ENCODE data around the gene PLEKHB1.
A peak's percentile ranks its signal among the peaks of the same experiment; 100 is the strongest.

PLEKHB1 gene

DNA sequence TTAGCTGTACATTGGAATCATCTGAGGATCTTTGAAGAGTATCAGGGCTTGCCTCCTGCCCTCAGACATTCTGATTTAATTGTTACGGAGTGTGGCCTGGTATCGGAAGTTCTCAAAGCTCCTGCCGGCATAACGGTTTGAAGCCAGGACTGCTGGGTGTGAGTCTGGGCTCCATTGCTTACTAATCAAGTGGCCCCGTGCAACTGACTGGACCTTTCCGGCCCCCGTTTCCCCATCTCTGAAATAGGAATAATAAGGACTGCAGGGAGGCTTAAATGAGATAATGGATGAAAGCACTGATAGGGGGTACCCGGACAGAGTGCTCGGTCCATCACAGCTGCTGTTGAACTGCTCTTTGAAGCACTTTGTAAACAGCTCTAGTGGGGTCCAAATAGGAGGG lies 1.7 kb downstream of the PLEKHB1 start:
- no peak for DNase-seq (ENCODE audit: low spot score)

DNA sequence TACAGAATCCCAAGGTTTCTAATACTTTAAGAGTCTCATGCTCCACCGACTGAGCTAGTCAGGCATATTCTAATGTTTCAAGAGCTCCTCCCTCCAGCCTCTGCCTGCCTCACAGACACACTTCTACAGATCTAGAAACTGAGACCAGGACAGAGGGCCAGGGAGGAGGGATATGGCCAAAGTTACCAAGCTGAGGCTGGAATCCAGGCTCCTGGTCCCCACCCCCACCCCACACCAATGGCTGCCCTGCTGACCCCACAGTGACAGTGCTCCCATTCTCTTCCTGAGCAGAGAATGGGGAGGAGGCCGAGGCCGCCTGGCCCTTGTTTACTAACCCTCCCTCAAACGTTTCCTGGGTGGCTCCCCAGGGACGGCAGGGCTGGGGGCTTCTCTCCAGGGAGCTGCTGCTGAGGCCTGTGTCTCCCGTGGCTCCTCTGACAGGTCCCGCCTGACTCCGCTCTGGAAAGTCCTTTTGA lies 2.2 kb downstream of the PLEKHB1 start:
- DNase-seq (ENCODE audit: low spot score), result no peak

DNA sequence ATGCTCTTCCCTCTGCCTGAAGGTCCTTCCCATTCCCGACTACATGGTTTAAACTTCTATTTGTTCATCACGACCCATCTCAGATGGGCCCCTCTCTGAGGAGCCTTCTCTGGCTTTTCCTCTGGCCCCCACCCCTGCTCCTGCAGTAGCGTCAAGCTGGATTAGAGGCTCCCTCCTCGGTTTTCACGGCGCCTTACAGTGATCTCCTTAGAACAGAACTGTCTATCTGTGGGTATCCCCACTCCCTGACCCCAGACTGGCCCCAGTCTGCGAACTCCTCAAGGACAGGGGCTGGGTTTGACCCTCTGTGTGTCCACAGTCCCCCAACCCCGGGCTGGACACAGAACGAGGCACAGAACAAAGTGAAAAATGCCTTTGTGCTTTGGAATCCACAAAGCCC lies 2.8 kb downstream of the PLEKHB1 start:
- DNase-seq (ENCODE audit: low spot score), result no peak

DNA sequence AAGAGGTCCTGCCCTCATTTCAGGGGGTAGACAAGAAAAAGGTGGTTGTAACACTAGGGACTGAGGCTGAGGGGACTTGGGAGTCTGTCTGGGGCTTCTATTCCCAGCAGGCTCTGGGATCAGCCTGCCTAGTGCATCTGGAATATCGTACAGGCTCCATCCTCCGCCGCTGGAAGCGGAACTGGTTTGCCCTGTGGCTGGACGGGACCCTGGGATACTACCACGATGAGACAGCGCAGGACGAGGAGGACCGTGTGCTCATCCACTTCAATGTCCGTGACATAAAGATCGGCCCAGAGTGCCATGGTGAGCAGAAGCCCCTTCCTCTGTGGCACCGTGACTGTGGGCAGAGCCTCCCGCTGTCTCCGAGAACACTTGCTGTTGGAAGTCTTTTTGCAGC lies 4.0 kb downstream of the PLEKHB1 start:
- DNase-seq (ENCODE audit: low spot score), result no peak

DNA sequence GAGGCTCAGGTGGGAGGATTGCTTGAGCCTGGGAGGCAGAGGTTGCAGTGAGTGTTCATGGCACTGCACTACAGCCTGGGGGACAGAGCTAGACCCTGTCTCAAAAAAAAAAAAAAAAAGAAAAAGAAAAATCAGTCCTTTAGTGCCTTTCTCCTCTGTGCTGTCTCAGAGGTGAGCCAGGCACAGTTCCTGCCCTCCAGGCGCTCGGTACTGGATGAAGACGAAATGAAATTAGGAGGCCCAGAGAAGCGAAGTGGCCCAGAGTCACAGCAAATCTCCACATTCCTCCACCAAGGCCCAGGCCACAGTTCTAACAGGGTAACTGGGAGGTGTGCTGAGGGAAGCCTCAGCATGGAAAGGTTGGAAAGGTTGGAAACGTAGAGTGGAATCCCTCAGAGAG lies 4.9 kb downstream of the PLEKHB1 start:
- no peak for DNase-seq (ENCODE audit: low spot score)

DNA sequence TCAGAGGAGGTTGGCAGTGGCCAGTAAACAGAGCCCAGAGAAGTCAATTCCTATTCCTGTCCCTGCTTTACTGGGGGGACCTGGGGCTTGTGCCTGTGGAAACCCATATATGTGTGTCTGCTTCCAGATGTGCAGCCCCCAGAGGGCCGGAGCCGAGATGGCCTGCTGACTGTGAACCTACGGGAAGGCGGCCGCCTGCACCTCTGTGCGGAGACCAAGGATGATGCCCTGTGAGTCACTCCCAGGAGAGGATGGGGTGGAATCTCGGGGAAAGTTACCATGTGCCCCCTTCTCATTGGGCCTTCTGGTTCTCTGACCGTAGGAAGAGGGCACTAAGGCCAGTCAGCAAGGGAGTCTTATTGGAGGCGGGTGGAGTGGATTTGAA lies 5.3 kb downstream of the PLEKHB1 start:
- DNase-seq (ENCODE audit: low spot score), result no peak

DNA sequence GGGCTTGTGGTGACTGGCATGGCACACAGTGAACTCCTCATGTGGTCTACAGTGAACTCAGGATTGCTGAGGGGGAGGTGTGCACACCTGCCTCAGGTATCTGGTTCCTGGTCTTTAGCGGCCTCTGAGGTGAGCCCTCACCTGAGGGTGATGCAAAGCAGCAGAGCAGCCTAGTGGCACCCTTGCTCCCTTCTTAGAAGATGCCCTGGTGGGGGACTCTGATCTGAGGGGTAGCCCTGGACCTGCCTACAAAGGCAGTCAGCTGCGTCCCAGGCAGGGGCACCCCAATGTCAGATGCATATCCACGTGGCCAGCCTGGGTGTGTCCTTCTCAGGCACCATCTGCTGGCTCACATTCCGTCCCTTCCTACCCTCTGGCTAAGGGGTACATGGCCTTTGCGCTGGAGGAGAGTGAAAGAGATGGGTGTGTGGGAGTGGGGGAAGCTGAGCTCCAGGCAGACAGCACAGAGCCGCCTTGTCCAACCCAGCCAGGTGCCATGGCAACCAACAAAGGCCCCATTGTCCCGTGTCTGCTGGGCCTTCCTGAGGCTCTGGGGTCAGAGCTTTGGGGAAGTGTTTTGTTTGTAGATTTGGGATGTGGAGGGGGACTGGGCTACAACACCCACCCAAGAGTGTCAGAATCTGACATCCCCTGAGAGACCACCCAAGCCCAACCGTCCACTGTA lies 5.8 kb downstream of the PLEKHB1 start:
- DNase-seq (ENCODE audit: low spot score), result no peak

DNA sequence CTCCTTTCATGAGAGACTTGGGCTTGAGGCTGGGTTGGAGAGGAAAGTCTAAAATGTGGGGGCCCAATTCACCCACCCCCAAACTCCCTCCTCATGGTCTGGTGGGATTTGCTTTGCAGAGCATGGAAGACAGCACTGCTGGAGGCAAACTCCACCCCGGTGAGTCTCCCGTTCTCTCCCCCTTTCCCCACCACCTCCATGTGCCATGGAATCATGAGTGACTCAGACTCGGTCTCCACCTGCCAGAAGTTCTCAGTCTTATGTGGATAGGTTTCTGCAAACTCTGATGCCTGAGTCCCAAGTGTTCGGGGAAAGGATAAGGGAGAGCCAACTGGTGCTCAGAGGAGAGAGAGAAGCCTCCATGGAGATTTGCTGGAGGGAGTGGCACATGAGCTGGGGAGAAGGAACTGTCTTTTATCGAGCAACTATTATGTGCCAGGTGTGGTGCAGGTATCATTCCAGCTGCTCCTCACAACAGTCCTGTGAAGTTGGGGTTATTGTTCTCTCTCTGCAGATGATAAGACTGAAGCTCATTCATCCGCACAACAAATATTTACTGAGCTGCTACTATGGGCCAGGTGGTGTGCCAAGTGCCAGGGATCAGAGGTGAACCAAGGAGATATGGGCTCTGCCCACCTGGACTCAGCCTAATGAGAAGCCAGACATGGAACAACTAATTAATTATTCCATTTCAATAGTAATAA lies 6.6 kb downstream of the PLEKHB1 start:
- DNase-seq (ENCODE audit: low spot score), result no peak

DNA sequence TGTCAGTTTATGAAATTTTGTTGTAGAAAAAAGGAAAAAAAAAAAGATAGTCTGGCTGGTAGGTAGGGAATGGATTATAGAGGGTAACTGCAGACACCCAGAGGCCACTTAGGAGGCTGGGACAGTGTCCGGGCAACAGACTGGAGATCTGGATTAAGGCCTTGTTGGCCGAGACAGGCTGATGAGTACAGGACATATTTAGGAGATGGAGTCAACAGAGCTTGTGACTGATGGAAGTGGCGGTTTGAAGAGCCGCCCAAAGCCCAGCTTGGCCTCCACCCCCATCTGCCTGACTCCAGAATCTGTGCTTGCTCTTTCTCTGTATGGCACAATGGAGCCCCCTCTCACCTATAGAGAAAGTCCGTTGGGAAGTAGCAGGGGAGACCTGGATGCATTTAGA lies 7.6 kb downstream of the PLEKHB1 start:
- no peak for DNase-seq (ENCODE audit: low spot score)

DNA sequence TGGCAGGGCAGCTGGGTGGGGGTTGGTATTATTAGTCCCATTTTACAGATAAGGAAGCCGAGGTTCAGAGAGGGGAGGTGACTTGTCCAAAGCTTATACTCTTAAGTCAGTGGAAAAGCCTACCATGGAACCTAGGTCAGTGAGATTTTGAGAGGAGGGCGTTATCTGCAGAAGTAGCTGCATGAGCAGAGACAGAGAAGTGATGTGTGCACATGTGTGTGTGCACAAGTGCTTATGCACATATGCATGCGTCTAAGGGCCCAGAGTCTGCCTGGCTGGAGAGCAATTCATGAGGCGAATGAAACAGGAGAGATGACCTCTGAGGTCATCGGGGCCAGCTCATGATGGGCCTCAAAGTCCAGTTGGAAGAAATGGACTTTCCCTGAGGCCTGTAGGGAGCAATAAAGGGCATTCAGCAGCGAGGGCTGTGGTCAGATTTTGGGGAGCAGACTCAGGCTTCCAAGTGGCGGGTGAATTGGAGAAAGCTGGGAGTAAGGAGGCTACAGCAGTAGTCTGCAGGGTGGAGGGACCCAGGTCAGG lies 8.2 kb downstream of the PLEKHB1 start:
- DNase-seq (ENCODE audit: low spot score), result no peak

DNA sequence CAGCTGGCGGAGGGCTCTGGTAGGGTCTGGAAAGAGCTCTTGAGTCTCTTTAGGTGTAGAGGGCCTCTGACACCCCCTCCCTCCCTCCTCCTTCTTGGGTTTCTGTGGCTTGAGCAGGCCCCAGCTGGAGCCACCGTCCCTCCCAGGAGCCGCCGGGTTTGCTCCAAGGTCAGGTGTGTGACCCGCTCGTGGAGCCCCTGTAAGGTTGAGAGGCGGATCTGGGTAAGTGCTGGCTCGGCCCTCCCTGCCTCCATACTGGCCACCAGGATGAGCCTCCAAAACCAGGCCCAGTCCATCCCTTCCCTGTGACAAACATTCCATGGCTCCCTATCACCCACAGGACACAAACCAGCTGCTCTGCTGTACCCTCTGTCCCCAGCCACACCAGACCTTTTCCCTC lies 9.3 kb downstream of the PLEKHB1 start:
- no peak for DNase-seq (ENCODE audit: low spot score)

DNA sequence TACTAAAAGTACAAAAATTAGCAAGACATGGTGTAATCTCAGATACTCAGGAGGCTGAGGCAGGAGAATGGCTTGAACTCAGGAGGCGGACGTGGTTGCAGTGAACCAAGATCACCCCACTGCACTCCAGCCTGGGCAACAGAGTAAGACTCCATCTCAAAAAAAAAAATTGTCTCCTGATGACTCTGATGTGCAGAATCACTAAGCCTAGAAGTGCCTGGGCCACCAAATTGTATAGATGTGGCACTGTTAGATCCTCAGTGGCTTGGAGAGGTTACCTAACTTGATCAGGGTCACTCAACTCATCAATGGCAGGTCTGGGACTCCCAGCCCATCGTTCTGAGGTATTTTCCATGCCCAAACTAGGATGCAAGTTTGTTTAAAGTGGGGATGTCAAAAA lies 10.6 kb downstream of the PLEKHB1 start:
- DNase-seq (ENCODE audit: low spot score), result no peak

DNA sequence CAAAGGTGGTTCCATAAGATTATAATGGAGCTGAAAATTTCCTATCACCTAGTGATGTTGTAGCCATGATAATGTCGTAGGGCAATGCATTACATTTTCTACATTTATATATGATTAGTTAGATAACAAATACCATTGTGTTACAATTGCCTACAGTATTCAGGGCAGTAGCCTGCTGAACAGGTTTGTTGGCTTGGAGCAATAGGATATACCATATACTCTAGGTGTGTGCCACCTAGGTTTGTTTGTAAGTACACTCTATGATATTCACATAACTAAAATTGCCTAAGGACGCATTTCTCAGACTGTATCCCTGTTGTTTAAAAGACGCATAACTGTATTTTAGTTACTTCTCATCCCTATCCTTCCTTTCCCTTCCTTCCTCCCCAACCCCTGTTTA lies 13.6 kb downstream of the PLEKHB1 start:
- no peak for DNase-seq (ENCODE audit: low spot score)

DNA sequence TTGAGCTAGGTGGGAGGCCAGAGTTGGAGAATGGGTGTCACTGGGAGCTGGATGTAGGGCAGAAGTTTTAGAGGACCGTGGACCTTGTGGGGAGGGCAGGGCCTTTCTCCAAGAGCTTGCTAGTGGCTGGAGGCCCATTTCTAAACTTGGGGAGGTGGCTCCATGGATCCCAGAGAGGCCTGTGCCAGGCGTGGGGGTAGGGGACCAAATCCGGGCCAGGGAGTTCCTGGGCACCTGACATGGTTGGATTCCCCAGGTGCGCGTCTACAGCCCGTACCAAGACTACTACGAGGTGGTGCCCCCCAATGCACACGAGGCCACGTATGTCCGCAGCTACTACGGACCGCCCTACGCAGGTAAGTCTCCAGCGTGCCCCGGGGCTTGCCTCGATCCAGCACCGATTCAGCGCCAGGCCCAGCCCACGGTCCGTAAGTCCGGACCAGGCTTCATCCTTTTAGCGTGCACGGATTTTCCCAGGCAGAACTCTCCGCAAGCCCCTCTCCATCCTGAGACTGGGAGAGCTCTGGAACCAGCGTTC lies 14.2 kb downstream of the PLEKHB1 start:
- no peak for DNase-seq (ENCODE audit: low spot score)

DNA sequence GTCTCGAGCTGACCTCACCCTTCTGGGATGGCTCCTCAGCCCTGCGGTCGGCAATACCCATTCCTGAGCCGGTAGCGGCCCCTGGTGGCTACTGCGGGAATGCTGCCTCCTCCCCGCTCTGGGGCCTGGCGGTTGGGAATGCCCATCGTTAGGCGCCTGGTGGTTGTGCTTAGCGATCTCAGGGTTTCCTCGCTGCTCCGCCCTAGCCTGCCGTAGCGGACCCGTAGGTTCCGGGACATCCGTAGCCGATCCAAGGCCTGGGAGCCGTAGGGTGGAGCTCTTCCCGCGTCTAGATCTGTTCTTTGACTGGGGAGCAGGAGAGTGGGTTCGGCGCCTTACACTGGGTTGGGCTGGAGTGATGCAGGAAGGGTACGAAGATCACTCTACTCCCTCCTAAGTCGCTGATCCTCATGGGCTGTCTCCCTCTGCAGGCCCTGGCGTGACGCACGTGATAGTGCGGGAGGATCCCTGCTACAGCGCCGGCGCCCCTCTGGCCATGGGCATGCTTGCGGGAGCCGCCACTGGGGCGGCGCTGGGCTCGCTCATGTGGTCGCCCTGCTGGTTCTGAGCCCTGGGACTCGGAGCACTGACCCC lies 14.8 kb downstream of the PLEKHB1 start:
- peak; percentile 87 for DNase-seq (ENCODE audit: low spot score)

DNA sequence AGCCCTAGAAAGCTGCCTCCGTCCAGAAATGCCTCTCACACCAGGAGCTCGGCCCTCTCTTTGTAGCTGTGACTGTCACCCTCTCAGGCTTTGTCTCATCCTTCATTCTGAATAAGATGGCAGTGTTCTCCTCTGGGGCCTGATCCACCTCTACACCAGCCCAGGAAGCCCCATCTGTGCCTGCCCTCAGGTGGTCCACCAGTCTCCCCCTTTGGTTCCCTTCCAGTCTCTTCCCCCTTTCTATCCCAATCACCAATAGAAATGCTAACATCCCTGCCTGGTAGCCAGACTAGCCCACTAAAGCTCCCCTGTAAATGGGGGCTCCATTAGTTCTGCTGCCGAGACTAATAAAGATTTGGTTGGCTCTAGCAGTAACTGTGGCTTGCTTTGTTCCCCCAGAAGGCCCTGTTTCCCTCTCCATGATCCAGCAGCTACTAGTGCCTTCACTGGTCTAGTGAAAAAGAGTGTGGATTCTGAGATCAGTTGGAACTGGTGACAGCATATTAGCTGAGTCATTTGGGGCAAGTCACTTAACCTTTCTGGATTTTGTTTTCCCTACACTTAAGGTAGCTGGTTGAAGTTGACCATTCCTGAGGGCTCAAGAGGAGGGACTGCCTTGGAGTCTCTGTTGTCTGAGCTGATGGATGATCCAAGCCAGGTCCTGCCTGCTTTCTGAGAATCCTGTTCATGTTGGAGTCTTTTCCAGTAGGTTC lies 16.2 kb downstream of the PLEKHB1 start:
- no peak for DNase-seq (ENCODE audit: low spot score)

DNA sequence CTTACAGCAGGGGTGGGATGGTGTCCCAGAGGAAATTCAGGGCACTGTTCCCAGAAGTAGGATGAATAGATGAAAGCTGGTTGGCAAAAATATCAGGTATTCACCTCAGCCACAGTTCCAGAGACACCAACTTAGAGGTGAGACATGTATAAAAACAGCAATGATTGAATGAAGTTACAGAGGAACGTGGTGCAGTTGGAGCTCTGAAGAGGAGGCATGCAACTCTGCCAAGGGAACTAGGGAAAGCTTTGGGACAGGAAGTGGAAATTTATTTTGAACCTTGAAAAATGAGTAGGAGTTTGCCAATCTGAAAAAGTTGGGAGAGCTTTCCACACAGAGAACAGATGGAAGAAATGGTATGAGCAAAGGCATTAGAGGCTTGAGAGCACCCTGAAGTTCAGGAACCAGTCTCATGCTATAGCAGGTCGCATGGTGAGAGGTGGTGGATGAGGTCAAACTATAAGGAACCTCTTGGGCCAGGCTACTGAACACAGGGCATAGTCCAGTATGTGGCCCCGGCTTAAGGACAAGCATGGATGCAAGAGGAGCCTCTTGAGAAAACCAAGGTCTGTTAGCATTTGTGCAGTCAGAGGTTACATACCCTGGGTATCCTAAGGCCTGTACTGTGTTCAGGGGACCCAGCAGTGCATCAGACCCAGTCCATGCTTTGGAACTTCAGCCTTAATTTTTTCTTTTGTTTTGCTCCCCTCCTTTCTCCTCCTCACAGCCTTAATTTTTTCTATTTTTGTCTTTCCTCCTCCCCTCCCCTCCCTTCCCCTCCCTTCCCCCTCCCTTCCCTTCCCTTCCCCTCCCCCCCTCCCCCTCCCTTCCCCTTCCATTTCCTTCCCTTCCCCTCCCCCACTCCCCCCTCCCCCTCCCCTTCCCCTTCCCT lies 17.5 kb downstream of the PLEKHB1 start:
- DNase-seq (ENCODE audit: low spot score), result no peak

DNA sequence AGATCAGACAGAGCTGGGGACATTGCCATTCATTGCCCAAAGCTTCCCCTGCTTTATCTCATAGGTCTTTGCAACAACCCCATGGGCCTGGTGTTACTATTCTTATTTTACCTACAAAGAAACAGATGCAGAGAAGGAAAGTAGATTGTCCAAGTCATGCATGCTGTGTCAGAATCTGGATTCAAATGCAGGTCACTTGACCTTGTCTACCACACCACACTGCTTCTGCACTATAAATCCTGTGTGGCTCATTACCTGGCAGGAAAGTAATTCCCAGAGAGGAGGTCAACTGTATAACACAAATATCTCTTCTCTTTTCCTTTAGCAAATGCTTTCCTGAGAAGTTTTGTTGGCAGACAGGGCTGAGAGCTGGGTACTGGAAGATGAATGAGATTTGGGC lies 18.5 kb downstream of the PLEKHB1 start:
- no peak for DNase-seq (ENCODE audit: low spot score)

DNA sequence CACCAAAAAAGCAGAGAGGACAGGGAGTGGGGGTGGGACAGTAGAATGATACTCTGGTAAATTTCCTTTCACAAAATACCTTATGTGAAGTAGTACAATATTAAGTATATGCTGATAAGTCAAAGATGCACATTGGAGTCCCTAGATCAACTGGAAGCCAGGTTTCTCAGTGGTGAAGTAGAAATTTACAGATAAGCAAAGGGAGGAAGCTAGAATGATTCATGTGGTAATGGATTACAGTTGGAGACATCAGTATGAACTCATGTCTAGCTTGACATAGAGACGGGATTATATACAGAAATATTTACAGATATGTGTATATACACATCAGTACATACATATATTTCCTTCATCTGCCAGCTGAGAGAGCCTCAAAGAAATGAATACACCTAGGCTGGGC lies 21.5 kb downstream of the PLEKHB1 start:
- no peak for DNase-seq (ENCODE audit: low spot score)

DNA sequence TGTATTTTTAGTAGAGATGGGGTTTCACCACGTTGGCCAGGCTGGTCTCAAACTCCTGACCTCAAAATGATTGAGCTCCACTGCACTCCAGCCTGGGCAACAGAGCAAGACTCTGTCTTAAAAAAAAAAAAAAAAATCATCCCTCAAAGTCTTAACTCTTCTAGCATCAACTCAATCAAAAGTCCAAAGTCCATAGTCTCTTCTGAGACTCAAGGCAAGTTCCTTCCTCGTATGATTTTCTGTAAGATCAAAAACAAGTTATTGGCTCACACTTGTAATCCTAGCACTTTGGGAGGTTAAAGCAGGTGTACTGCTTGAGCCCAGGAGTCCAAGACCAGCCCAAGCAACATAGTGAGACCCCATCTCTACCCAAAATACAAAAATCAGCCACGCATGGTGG lies 24.4 kb downstream of the PLEKHB1 start:
- DNase-seq (ENCODE audit: low spot score), result no peak

DNA sequence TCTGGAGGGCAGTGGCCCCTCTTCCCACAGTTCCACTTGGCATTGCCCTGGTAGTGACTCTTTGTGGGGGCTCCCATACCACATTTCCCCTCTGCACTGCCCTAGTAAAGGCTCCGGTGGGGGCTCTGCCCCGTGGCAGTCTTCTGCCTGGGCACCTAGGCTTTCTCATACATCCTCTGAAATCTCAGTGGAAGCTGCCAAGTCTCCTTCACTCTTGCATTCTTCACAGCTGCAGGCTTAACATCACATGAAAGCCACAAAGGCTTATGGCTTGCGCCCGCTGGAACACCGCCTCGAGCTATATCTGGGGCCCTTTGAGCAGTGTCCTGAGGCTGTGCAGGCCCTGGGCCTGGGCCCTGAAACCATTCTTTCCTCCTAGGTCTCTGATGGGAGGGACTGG lies 25.3 kb downstream of the PLEKHB1 start:
- no peak for DNase-seq (ENCODE audit: low spot score)
